ENCODE measurements around the gene MMP12. TPM values are rescaled to one million over a fixed set of nuclear protein-coding genes. Genes with fewer than 3 reads are reported as not detected.

MMP12 gene
- total RNA-seq, 1 donor from 2014 or later: not detected

Other genes with a start within 250 kb of the MMP12 start
- not detected for gene MMP20, start 249.7 kb downstream of the MMP12 start, total RNA-seq
- not detected for gene MMP27, start 169.2 kb downstream of the MMP12 start, total RNA-seq
- gene MMP8, start 150.0 kb downstream of the MMP12 start, total RNA-seq: 0.50 TPM
- gene MMP10, start 94.4 kb downstream of the MMP12 start, total RNA-seq: not detected
- not detected for gene MMP1, start 76.8 kb downstream of the MMP12 start, total RNA-seq
- not detected for gene MMP3, start 31.4 kb downstream of the MMP12 start, total RNA-seq
- gene MMP13, start 80.8 kb upstream of the MMP12 start, total RNA-seq: not detected
- gene DCUN1D5, start 217.2 kb upstream of the MMP12 start, total RNA-seq: 7.3 TPM
- 1.6 TPM for gene DYNC2H1, start 234.4 kb upstream of the MMP12 start, total RNA-seq

Data from left lobe of liver (tissue), 1 donor.